Activated CD4-positive, CD25-positive, alpha-beta regulatory T cell treated with anti-CD3 and anti-CD28 coated beads, Interleukin-2, amount 50 U/mL, for 72 hours (primary cell): Measurements from ENCODE around the gene HLA-DPA1.
"Not testable (repeated sequence)": the region's sequence is repeated elsewhere in the genome, so short reads cannot be mapped to it uniquely, and the experiment has no call there.

Experiments
- DNase-seq: peaks from one replicate; pipeline ENCODE4 v3.0.0; 2021

HLA-DPA1 gene

GRCh38 chr6:33088258-33088930 lies 14.9 kb upstream of the HLA-DPA1 start:
- no peak for DNase-seq

- no peak for DNase-seq
Measured at GRCh38 chr6:33085627-33086026, 12.2 kb upstream of the HLA-DPA1 start.

GRCh38 chr6:33082702-33083101 lies 9.3 kb upstream of the HLA-DPA1 start:
- DNase-seq, result no peak

- DNase-seq, result no peak
Measured at GRCh38 chr6:33081098-33081824, 7.8 kb upstream of the HLA-DPA1 start.

GRCh38 chr6:33080127-33081089 lies 7.0 kb upstream of the HLA-DPA1 start:
- DNase-seq, result no peak

- DNase-seq, result no peak
Measured at GRCh38 chr6:33079580-33079979, 6.1 kb upstream of the HLA-DPA1 start.

- no peak for DNase-seq
Measured at GRCh38 chr6:33078919-33079521, 5.6 kb upstream of the HLA-DPA1 start.

- no peak for DNase-seq
Measured at GRCh38 chr6:33078442-33078841, 5.0 kb upstream of the HLA-DPA1 start.

- no peak for DNase-seq
Measured at GRCh38 chr6:33077908-33078307, 4.5 kb upstream of the HLA-DPA1 start.

- DNase-seq, result no peak
Measured at GRCh38 chr6:33076406-33076934, 3.0 kb upstream of the HLA-DPA1 start.

- DNase-seq, result no peak
Measured at GRCh38 chr6:33075568-33076405, 2.3 kb upstream of the HLA-DPA1 start, which contains the start of gene HLA-DPB1. TSS of gene HLA-DPB1 (plus strand) at chr6:33075990. CDS start at chr6:33076042, 52 bp downstream.

- DNase-seq, result no peak
Measured at GRCh38 chr6:33075208-33075567, 1.7 kb upstream of the HLA-DPA1 start.

GRCh38 chr6:33072508-33073100 lies 845 bp downstream of the HLA-DPA1 start:
- no peak for DNase-seq

- DNase-seq, result no peak
Measured at GRCh38 chr6:33071569-33071968, 1.9 kb downstream of the HLA-DPA1 start.

- DNase-seq, result no peak
Measured at GRCh38 chr6:33070909-33071308, 2.5 kb downstream of the HLA-DPA1 start.

GRCh38 chr6:33069021-33069738 lies 4.3 kb downstream of the HLA-DPA1 start:
- DNase-seq, result no peak

- no peak for DNase-seq
Measured at GRCh38 chr6:33066917-33067521, 6.4 kb downstream of the HLA-DPA1 start.

GRCh38 chr6:33065312-33065711 lies 8.1 kb downstream of the HLA-DPA1 start:
- DNase-seq, result no peak

GRCh38 chr6:33064723-33065122 lies 8.7 kb downstream of the HLA-DPA1 start:
- DNase-seq, result no peak

- not testable (repeated sequence) for DNase-seq
Measured at GRCh38 chr6:33063435-33063834, 10.0 kb downstream of the HLA-DPA1 start.
